H4 (cell line): Measurements from ENCODE around the gene KCNMB2. TPM values are rescaled to one million over a fixed set of nuclear protein-coding genes. Genes with fewer than 3 reads are reported as not detected.

Experiments used
- DNase-seq: peaks from one replicate; pipeline ENCODE4 v3.0.0-alpha.2; 2015; ENCODE audit warnings: low spot score
- total RNA-seq: library from RNA; depleted of rRNA; stranded (reverse); fragments of >200 nt; shearing (Covaris generic); gene quantifications from 2 replicates; pipeline ENCODE4 v1.2.3, GENCODE V29; 2014

Gene KCNMB2
- total RNA-seq, 1 experiment from 2014 or later, result not detected

DNA sequence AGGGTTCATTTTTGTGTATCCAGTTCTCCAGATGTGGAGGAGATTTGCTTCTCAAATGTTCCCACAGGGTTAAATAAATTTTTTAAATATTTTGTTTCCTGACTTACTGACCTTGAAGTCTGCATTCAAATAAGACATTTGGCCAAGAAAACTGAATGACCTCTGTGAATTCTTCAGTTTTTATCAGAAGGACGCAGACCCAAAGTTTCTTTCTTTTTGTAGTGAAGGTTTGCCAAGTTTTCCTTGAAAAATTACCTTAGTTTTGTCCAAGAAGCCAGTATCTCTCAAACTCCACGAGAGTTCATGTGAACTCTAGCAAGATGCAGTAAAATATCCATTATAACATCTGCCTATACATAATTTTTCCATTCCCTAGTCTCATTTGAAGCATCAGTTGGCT, 332.4 kb downstream of the KCNMB2 start:
- no peak for DNase-seq

DNA sequence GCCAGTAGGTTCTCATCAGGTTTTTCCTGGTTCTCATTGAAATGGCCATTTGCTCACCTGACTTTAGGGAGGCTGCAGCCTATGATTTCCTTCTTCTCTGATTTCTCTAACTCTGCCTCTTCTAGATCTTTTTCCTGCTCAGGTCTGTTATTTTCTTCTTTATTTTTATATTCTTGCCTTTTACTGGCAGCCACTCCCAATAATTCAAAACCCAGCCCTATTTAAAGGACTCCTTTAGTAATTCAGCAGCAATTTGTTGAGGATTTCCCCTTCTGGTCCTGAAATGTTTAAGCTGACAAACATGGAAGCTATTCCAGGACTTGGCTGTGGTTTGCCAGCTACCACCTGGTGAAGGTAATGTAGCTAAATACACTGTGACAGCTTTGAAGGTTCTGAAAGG, 333.8 kb downstream of the KCNMB2 start:
- no peak for DNase-seq

DNA sequence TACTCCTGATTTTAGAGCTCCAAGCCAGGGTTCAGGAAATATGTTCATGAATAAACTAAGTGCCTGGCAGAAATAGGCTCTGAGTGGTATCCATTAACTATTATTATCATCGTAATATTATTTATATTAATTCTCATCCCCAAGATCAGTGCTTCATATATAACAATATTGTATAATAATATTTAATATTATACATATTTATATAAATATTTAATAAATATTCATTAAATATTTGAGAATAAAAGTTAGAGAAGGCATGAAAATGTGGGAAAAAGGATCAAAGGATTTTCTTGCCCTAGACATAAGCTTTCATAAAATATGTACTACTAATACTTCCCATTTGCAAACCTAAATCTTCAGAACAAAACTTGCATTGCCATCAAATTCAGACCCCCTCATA, 338.9 kb downstream of the KCNMB2 start:
- DNase-seq, result no peak

DNA sequence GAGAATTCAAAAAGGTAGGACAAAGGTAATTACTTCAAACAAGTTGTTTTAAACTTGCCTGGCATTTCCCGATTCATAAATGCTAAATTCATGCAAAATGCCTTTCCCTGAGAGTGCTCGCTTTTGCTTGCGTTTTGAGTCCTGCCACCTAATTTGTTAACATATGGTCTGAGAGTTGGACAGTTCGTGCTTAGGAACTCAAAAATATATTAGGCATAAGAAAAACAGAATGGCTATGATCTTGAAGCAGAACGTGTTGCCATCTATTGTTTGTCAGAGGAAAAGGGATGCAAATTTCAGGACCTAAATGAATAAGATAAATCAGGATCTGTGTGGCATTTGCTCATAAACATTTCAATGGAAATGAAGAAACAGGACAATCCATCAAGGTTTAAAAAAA, 339.6 kb downstream of the KCNMB2 start:
- no peak for DNase-seq

- no peak for DNase-seq
These were observed 344.0 kb downstream of the KCNMB2 start for GRCh38 chr3:178880274-178880673.
